Ecto neural progenitor cell (in vitro differentiated cells): ENCODE measurements around the gene PSMB4.
A peak's percentile ranks its signal among the peaks of the same experiment; 100 is the strongest.
"Not testable (repeated sequence)": the region's sequence is repeated elsewhere in the genome, so short reads cannot be mapped to it uniquely, and the experiment has no call there.

Experiments
- DNase-seq: peaks from one replicate; pipeline ENCODE4 v3.0.0-alpha.2; 2018; ENCODE audit warnings: low spot score

The PSMB4 gene

DNA sequence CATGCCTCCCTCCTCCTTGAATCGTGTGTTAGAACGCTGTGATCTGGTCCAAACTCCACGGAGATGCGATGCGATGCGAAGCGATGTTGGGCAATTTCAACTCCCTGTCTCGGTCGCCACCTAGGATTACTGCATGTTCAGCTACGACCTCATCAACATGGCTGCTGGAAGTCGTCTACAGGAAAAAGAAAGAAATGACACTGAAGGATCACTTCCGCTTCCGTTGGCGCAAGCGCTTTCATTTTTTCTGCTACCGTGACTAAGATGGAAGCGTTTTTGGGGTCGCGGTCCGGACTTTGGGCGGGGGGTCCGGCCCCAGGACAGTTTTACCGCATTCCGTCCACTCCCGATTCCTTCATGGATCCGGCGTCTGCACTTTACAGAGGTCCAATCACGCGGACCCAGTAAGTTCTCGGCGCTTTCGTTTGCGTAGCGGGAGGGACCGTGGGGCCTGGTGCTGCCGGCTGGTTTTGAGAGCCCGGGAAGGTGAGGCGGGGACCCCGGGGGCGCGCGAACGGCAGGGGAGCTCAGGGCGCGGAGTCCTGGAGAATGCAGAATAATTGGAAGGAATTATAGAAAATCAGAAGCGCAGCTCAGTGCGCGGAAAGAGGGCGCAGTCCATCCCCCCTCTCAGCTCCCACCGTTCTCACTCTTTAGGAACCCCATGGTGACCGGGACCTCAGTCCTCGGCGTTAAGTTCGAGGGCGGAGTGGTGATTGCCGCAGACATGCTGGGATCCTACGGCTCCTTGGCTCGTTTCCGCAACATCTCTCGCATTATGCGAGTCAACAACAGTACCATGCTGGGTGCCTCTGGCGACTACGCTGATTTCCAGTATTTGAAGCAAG, at the start of gene PSMB4:
TSS of gene PSMB4 (plus strand) at position 250 of the 848 bp plus-strand sequence. CDS start at position 265, 15 bp downstream.
- DNase-seq: peak; percentile 83

DNA sequence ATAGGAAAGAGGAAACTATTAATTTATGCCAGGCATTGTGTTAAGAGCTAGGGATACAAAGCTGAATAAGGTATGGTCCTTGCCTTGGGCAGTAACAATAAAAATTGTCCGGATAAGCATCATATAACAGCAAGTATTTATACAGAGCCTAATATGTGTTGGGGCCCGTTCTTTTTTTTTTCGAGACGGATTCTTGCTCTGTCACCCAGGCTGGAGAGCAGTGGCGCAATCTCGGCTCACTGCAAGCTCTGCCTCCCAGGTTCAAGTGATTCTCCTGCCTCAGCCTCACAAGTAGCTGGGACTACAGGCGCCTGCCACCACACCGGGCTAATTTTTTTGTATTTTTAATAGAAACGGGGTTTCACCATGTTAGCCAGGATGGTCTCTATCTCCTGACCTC, 49.0 kb upstream of the PSMB4 start:
- not testable (repeated sequence) for DNase-seq

DNA sequence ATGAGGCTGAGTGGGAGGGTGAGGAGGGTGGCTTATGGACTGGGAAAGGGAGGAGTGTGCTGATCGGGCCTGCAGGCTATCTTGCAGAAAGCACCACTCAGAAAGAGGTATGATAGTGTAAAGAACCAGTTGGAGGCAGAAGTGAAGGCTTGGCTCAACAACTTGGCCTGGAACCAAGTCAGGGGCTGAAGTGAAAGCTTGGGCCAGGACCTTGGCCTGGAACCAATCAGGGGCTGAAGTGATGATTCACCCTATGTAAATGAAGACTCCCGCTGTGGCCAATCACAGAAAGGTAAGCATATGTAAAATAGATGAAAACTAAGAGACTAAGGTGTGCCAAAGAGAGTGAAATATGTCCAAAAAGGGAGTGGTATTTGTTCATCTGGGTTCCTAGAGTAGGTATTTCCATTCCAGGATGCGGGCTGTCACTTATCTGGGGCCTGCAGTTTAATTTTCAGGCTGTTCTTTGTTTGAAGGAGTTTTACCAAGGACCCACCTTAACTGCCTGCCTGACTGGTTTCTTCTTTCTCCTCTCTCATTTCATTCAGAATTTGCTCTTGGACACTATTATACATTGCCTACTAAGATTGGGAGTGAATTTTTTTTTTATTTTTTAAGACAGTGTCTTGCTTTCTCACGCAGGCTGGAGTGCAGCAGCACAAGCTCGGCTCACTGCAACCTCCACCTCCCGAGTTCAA, 47.2 kb upstream of the PSMB4 start:
- no peak for DNase-seq

DNA sequence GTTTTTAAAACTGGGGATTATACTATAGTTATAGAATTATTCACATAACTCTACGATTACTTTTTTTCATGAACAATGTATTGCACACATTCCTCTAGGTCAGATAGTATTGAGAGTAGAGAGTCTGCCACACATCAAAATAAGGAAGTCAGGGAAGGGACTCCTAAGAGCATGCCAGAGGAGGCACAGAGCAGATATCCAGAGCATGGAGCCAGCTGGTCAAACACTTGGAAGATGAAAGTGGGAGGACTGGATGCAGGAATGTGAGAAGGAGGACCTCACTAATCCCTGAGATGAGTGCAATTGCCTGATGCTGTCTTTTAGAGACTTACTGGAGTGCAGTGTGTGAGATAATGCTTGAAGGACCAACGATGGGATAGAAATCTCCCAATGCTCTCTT, 42.7 kb upstream of the PSMB4 start:
- no peak for DNase-seq

DNA sequence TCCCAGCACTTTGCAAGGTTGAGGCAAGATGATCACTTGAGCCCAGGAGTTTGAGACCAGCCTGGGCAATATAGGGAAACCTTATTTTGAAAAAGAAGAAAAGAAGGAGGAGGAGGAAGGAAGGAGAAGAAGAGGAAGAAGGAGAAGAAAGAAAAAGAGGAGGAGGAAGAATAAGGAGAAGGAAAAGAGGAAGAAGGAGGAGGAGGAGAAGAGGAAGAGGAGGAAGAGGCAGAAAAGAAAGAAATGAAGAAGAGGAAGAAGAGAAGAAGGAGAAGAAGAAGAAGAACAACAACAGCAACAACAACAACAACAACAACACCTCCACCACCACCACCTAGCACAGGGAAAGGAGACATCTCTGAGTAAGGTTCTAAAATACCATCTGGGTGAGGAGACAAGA, 37.5 kb upstream of the PSMB4 start:
- no peak for DNase-seq

DNA sequence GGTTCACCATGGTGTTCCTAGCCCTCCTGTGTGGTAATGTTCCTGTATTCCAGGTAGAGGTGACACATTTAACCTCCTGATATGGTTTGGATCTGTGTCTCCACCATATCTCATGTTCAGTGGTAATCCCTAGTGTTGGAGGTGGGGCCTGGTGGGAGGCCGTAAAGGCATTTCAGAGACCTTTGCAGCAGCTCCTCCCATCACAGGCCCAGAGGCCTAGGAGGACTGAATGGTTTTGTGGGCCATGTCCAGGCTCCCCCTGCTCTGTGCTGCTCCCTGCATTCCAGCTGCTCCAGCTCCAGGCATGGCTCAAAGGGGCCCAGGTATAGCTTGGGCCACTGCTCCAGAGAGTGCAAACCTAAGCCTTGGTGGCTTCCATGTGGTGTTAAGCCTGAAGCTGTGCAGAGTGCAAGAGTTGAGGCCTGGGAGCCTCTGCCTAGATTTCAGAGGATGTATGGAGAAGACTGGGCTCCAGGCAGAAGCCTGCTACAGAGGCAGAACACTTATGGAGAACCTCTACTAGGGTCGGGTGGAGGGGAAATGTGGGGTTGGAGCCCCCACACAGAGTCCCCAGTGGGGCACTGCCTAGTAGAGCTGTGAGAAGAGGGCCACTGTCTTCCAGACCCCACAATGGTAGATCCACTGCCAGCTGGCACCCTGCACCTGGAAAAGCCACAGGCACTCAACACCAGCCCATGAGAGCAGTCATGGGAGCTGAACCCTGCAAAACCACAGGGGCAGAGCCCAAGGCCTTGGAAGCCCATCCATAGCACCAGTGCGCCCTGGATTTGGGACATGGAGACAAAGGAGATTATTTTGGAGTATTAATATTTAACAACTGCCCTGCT, 36.8 kb upstream of the PSMB4 start:
- no peak for DNase-seq

DNA sequence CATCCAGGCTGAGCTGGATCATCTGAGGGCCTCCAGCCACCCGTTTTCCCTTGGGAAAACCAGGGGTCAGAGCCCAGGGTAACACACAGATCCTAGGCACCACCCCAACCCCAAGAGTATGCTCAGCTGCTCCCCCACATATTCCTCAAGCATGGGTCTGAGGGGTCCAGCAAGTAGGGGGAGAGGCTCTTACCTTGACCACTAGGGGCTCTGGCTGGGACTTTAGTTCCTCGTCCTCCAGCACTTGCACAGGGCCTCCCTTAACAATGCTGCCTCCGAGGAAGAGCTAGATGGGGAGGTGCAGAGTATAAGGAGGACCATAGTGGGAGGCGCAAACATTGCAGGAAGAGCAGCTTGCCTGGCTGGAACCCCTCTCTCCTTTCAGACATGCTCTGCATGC, 34.4 kb upstream of the PSMB4 start:
- DNase-seq: no peak

DNA sequence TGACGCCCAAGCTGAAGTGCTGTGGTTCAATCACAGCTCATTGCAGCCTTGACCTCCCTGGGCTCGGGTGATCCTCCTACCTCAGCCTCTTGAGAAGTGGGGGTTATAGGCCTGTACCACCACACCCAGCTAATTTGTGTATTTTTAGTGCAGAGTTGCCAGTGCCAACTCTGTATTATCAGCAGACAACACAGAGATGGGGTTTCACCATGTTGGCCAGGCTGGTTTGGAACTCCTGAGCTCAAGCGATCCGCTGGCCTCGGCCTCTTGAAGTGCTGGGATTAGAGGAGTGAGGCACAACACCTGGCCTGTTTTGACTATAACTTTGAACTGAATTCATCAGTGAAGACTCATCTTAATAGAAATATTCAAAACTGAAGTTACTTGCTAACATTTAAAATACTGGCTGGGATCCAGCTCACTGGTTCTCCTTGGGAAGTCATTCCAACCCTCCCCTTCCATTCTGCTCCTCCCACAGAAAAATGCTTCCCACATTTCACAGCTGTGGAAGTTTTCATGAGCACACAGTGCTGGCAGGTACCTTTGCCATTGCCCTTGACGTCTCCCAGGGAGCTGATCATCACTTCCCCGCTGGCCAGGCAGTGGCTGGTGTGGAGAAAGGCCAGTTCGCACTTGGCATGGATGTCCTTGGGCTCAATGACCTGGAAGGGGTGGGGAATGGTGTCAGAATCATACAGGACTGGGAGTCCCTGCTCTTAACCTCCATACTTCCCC, 31.5 kb upstream of the PSMB4 start:
- DNase-seq: no peak

DNA sequence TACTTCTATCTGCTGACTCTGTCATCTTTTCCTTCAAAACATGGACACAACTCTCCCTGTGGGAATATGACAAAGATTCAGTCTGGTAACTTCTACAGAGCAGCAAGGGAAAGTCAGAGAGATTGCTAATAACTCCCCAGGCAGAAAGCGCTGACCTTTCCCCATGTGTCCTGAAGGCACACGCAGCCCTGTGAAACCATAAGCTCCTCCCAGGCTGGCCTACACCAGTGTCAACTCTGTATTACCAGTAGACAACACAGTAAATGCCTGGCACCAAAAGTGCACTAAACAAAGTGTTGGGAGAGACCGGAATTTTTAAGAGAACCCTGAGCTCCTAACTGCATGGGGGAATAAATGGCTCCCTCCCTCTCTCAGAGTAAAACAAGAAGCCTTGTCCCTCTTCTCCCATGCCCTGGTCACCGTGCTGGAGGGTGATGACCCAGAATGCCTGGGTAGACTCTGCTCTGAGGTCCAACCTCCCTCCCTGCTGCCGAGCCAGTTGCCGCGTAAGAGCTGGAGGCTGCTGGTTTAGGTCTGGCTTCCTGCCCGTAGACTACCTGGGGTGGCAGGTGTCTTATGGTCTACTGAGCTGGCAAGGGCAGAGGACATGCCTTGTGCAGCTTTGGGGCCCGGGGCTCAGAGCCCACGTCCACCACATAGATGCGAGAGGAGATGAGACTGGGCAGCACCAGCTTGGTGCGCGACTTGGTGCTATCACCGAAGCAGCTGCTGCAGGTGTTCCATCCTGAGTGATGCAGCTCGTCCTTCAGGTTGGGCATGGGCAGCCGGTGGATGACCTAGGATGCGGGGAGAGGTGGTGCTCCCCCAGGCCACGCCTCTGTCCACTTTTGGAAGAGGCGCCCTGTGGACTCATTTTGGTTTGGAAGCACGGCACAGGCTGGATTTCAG, 30.7 kb upstream of the PSMB4 start:
- no peak for DNase-seq

DNA sequence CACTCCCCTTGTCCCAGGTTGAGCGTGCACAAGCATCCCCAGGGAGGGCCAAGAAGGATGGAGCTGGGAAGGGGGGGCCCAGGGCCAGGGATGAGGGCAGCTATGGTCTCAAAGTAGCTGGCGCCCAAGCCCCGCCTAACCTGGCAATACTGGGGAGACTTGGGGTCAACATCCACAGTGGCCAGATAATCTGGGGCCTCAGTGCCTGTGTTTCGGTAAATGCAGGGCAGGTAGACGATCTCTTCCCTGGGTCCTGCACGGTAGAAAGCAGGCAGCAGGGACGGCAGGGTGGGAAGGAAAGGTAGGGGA, 30.1 kb upstream of the PSMB4 start:
- DNase-seq: no peak

DNA sequence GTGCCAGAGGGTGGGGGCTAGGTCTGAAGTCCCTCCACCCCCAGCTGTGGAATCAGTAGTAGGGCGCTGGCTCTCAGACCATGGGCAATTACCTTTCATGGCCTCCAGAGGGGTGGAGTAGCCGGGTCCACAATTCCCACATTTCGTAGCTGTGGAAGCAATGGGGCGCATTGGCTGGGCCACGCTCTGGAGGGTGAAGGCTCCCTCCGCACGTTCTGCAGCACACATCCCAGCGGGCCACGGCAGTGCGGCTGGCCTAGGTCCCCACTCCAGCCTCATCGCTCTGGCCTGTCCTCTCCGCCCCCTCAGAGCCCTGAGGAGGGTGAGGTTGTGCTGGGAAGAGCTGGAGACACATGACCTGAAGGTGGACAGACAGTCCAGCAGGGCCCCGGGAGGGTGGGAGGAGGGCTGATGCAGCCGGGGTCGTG, 29.7 kb upstream of the PSMB4 start:
- no peak for DNase-seq

DNA sequence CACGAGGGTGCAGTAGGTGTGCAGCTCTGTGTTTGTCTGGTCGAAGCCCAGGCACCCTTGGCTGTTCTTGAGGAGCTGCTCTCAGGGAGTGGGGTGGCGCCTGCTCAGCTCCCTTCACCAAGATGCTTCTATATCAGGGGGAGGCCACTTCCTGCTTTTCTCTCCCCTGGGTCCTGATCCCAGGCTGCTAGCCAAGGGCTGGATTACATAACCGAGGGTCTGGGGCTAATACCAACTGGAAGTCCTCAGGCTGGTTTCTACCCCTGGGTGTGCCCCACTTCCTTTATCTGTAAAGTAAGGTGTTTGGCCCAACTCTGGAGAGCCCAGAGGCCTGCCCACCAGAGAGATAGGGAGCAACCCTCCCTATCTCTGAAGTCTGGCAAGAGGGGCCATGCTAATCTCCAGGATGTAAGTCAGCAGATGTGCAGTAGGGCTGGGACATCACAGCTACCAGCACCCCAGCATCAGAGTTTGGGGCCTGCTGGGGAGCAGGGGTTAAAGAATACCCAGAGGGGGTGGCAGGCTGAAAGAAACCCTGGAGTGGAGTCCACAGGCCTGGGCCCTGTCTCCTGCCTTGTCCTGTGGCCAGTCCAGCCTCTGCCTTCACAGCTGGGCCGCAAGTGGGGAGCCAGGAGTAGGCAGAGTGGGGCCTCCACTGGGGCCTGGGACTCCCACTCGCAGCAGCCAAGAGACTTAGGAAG, 29.0 kb upstream of the PSMB4 start:
- no peak for DNase-seq

DNA sequence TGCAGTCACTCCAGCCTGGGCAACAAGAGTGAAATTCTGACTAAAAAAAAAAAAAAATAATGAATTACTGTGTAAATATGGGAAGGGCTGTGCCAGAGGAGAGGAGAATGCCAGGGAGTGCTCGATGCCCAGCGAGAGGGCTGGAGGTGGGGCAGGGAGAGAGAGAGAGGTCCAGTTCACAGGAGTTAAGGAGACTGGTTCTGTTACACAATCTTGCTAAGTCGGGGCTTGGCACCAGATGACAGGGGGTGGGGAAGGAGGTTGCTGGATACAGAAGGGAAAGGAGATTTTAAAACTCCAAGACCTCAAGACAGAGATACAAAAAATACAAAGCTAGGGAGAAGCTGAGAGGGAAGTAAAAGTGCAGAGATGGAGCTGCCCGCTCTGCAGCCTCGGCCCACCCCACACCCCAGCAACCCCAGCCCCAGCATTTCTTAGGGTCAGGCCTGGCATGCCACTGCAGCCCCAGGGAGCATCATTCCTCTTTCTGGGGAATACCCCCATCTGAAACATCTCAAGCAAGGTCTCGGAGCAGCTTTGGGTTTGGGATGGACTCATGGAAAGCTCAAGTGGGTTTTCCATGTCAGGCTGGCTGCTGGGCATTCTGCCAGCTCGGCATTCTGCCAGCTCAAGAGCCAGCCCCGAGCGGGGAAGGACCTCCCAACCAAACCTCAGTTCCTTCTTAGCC, 27.9 kb upstream of the PSMB4 start:
- no peak for DNase-seq

DNA sequence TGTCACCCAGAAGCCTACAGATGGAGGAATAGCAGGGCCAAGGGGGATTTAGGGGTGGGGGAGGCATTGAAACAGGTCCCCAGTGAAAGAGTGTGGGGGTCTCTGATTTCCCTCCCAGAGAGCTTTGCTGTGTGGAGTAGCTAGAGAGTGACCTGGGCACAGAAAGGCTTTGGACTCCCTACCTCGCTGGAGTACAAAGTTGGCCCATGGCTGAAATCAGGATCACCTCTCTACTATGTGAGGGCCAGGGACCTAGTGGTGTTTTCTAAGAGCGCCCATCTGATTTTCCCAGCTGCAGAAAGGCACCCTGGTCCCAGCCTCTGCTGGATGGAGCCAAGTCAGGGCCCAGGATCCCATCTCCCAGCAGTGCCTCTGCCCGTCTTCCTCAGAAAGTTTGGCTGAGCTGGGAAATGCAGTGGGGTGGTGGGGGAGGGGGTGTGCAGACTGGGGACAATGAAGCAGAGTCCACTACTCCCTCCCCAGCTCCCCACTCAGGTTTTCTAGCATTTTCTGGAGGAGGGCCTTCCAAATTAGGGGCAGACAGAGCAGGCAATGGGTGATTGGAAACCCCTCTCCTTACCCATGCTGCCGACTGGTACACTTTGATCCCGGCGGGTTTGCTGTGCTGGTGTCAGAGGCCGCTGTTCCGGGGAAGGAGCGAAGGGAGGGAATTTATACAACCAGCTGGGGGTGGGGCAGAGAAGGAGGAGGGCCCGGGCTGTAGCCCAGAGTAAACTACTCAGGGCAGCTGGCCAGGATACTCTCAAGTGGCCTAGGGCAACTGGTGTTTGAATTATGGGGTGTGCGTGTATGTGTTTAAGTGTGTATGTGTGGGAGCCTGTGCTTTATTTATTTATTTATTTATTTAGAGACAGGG, 27.1 kb upstream of the PSMB4 start, which contains the start of gene SELENBP1:
TSS of gene SELENBP1 (minus strand) at position 648 of the 877 bp plus-strand sequence. CDS start at position 584, 64 bp downstream.
- DNase-seq: peak; percentile 79

DNA sequence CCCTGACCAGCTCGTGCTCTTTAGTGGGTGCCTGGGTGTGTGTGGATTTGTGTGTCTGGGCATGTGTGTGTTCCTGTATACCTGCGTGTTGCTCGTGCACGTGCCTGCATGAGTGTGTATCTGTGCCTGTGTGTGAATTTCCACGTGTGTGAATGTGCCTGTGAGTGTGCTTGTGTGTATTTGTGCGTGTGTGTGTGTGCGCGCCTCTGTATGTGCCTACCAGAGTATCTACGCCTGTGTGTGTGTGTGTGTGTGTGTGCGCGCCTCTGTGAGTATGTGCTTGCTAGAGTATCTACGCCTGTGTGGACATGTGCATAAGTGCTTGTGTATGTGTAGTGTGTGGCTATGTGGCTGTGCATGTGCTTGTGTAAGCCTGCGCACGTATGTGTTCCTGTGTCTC, 26.2 kb upstream of the PSMB4 start:
- DNase-seq: no peak

DNA sequence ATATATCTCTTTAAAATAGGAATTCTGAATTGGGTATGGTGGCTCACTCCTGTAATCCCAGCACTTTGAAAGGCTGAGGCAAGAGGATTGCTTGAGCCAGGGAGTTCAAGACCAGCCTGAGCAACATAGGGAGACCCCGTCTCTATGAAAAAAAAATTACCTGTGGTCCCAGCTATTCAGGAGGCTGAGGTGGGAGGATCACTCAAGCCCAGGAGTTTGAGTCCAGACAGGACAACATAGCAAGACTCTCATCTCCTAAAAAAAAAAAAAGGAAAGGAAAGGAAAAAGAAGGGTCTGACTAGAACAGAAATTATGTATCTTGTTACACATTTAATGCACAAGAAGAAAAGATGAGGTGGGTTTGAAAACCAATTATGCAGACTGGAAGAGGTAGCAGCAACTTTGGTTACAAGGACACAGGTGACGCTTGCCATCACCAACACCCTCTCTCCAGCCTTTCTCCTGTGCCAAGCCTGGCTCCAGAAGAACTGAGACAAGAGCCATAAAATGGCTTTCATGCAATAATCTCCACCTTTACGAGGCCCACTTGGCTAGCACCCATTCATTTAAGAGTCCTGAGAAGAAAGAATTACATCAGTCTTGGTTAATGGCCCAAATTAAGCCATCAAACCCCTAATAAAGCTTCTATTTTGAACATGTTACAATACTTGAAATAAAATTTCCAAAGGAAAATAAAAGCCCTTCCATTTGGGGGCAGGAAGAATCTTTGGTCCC, 22.1 kb upstream of the PSMB4 start:
- DNase-seq: no peak

DNA sequence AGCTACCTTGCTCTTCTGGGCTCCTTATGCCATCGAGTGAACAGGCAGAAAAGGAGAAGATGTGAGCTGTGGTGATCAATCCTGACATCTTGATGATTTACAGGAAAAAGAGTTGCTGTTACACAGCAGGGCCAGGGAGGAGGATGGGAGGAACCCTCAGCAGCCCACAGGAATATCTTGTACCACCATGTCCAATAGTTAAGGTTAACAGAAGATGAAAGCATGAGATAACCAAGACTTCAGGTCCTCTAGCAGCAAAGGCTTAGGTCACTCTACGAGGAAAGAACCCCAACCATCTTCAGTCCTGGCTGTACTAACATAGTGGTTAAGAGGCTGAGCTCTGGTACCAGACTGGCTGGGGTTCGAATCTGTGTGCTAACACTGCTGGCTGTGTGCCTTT, 14.8 kb upstream of the PSMB4 start:
- no peak for DNase-seq

DNA sequence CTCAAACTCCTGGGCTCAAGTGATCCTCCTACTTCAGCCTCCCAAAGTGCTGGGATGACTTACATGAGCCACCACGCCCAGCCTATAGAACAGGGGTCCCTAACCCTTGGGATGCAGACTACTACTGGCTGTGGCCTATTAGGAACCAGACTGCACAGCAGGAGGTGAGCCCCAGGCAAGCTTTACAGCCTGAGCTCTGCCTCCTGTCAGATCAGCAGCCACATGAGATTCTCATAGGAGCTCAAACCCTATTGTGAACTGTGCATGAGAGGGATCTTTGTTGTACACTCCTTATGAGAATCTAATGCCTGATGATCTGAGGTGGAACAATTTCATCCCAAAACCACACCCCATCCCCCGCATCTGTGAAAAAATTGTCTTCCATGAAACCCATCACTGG, 13.4 kb upstream of the PSMB4 start:
- no peak for DNase-seq
